ENCODE measurements around the gene SMIM15.
"Not testable (repeated sequence)": the region's sequence is repeated elsewhere in the genome, so short reads cannot be mapped to it uniquely, and the experiment has no call there.

Gene SMIM15

GRCh38 chr5:61162010-61162831, at the start of gene SMIM15:
Gene SMIM15, minus strand, starts transcription at chr5:61162468. Its CDS starts 2,297 bp downstream, at chr5:61160171.
- DNase-seq, result peak; percentile 85

DNA sequence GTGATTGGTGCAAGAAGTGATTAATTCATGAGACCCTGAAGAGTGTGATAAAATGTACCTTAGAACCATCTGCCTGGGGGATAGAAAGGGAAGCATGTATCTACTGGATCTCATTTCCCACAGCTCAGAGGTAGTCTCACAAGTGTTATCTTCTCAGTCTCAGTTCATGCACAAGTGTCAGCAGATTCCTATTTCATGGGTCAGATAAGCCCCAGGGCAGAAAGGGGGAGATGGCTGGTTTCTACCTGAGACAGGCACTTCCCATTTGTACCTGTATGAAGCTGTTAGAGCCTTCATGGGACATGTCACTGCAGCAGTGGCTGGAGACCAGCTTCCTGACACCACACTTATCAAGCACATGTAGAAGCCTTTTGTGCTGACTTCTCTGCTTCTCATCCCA, 45.6 kb upstream of the SMIM15 start:
- DNase-seq, result no peak

GRCh38 chr5:61205013-61205412, 42.7 kb upstream of the SMIM15 start:
- no peak for DNase-seq

DNA sequence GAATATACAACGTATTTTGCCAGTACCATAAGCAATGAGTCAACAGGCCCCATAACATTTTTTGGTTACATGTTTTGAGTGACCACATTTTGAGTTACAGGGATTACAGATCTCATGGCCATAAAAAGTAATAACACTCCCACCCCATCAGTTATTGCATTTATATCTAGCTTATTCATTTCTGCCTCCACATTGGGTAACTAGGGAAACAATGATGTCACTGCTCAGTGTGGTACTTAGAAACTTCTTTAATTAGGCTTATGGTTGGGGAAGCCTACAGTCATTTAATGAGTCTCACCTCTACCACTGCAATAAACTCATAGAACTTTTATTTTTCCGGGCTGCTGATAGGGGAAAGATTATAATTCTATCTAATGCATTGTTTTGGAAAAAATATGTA, 39.9 kb upstream of the SMIM15 start:
- DNase-seq, result no peak

DNA sequence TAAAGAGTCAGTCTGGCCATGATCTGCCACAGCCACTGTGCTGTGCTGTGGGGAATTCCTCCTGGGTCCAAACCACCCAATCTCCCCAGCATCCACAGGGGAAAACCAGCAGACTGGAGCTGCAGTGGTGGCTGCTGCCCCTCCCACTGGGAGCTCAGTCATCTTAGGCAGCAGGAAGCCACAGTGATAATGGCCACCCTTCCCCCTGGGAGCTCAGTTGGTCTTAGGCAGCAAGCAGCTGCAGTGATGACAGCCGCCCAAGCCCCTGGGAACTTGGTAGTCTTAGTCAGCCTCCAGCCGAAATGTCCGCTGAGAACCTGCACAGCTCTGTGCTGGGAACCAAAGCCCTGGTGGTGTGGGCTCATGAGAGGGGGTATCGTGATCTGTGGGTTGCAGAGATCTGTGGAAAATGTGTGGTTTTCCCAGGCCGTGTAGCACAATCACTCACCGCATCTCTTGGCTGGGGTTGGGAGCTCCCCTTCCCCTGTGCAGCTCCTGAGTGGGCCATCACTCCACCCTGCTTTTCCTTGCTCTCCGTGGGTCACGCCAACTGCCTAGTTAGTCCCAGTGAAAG, 38.4 kb upstream of the SMIM15 start:
- DNase-seq, result no peak

- no peak for DNase-seq
Measured at GRCh38 chr5:61198606-61199005, 36.3 kb upstream of the SMIM15 start.

DNA sequence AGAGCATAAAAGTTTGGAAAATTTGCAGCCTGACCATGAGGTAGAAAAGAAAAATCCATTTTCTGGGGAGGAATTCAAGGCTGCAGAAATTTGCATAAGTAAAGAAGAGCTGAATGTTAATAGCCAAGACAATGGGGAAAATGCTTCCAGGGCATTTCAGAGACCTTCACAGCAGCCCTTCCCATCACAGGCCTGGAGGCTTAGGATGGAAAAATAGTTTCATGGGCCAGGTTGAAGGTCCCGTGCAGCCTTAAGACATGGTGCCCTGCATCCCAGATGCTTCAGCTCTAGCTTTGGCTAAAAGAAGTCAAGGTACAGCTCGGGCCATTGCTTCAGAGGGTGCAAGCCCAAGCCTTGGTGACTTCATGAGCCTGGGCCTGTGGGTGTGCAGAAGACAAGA, 25.6 kb upstream of the SMIM15 start:
- DNase-seq, result not testable (repeated sequence)

DNA sequence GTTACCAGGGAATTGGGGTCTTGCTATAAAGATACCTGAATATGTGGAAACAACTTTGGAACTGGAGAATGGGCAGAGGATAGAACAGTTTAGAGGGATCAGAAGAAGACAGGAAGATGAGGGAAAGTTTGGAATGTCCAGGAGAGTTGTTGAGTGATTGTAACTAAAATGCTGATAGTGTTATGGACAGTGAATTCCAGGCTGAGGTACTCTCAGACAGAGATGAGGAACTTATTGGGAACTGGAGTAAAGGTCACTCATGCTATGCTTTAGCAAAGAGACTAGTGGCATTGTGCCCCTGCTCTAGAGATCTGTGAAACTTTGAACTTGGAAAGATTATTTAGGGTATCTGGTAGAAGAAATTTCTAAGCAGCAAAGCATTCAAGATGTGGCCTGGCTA, 25.1 kb upstream of the SMIM15 start:
- not testable (repeated sequence) for DNase-seq

DNA sequence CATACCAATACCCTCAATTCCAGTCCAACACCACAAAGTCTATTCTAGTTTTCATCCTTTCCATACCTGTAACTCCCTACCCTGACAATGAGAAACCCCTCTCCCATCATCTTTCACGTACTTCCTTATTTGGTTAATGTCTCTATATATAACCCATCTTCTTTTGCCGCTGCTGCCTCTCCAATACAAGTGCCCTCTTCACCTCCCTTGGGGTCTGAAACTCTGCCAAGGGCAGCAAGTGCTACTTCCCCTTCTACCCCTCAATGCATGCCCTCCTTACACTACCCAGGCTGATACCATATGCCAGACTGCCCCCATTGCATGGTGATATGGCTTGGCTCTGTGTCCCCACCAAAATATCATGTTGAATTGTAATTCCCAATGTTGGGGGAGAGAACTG, 24.4 kb upstream of the SMIM15 start:
- DNase-seq, result no peak

- no peak for DNase-seq
Measured at GRCh38 chr5:61184708-61185107, 22.4 kb upstream of the SMIM15 start.

DNA sequence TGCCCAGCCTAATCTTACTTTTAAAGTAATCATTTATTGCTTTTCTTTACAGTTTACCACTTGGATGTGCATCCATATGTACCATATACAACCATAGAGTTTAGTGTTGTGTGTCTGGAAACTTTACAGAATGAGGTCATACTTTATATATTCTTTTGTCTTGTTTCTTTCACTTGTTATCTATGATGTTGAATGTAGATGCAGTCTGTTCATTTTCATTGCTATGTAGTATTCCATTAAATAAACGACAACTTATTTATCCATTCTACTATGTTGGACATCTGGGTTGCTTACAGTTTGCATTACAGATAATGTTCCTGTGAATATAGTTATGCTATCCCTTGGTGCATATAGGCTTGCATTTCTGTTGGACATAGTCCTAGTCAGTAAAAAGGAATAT, 21.3 kb upstream of the SMIM15 start:
- DNase-seq, result no peak

DNA sequence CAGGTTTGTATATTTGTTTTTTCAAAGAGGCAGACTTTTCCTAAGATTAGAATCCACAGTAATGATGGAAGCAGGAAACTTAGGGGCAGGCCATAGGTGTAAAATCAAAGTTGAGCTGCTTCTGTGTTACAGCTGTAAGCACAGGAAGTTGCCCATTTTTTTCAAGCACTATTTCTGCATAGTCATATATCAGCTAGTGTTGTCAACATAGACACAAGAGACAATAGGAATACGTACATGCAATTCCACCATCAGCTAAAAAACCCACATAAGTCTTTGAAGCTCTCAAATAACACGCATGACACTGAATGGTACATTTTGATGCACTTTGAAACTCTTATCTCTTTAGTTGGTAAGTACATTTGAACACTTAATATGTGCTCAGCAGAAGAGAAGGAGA, 20.2 kb upstream of the SMIM15 start:
- no peak for DNase-seq

DNA sequence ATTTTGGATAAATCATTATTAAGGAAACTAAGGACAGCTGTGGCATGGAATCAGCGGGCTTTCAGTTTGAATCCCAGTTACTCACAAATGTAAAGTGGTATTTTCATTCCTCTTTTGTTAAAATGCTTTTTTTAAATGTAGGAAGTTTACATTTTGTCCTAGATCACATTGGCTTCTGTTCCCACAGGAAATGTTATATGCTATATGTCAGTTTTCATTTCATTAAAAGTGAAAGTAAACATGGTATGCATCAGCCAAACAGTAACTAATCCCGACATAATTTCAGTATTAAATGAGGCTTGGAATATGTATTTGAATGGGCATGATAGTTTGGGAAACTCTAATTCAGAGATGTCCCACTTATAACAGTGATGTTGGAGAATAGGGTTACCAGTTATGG, 18.6 kb upstream of the SMIM15 start:
- no peak for DNase-seq

DNA sequence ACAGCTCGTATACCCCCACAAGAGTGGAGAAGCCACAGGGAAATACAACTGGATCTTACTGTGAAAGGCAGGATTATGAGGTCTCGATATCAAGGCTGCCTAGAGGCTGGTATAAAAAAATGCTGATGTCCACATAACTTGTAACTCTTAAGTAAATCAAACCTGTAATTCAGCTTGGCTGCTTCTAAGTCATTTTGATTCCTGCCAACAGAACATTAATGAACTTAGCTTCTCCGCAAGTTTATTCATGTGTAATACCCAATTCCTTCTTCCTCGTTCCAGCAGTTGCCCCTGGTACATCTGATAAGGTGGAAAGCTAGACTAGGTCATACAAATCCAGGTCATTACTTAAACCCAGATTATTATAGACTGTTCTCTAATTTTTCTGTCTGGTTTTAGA, 16.4 kb upstream of the SMIM15 start:
- DNase-seq, result no peak

DNA sequence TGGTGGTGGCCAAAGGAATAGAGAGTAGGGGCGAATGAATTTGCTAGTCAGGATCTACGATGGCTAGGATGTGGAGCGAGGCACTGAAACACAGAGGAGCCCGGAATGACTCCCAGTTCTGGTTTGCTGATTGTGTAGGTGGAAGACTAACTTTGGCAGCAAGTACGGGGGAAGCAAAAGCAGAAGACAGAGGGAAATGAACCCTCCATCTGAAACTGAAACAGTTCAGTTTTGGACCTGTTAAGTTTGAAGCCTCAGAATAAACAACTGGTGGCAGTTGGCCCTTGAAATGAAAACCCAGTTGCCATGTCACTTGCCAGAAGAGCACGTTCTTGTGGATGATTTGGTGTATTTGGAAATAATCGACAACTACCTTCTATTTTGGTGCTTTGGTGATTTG, 15.4 kb upstream of the SMIM15 start:
- DNase-seq, result no peak

- DNase-seq, result no peak
Measured at GRCh38 chr5:61177070-61177469, 14.8 kb upstream of the SMIM15 start.

- DNase-seq, result no peak
Measured at GRCh38 chr5:61176631-61177030, 14.4 kb upstream of the SMIM15 start.

GRCh38 chr5:61171479-61171878, 9.2 kb upstream of the SMIM15 start:
- no peak for DNase-seq

DNA sequence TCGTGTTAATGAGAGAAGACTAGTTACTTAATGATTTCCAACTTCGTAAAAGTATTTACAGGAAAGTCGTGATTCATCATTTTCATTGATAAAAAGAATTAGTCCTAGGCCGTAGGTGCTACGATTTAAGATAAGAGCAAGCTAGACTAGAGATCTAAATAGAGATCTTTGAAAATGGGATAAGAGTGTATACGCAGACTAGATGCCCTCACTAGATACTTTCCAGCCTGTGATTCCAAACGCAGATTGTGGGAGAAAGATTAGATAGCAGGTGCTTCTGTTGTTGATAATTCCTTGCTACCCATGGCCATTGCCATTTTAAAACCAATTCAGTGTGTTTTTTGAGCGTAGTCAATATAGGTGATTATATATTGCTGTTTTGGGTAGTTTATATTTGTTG, 6.7 kb upstream of the SMIM15 start:
- no peak for DNase-seq

DNA sequence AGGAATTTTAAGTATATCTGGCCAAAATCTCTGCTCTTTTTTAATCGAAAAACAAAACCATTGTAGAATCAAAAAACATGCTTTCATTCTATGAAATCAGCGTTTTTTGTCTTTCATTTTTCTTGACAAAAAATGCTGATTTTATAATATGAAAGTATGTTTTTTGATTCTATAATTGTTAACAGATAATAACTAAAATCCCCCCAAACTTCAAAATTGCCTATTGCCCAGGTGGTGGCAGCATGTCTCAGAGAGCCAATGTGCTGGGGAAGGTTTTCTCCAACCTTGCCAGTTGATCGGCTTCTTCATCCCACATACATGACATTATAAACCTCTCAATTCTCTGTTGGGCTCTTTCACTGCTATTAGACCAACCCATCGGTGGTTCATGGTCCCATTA, 5.1 kb upstream of the SMIM15 start:
- DNase-seq, result peak; percentile 7

DNA sequence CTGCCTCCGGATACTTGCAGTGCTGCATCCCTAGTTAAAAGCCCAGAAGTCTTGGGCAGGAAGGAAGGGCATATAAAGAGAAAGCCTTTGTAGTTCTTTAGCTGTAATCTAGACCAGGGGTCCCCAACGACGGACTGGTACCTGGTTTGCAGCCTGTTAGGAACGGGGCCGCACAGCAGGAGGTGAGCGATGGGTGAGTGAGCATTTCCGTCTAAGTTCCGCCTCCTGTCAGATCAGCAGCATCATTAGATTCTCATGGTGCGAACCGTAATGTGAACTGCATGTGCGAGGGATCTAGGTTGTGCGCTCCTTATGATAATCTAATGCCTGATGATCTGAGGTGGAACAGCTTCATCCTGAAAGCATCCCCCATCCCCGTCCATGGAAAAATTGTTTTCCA, 1.6 kb upstream of the SMIM15 start:
- DNase-seq, result no peak

GRCh38 chr5:61162832-61163567, 732 bp upstream of the SMIM15 start:
- DNase-seq, result no peak

- no peak for DNase-seq
Measured at GRCh38 chr5:61160497-61160896, 1.8 kb downstream of the SMIM15 start.

GRCh38 chr5:61159836-61160235, 2.4 kb downstream of the SMIM15 start:
- no peak for DNase-seq
